Measurements from ENCODE around the gene CXCL8.
A peak's percentile ranks its signal among the peaks of the same experiment; 100 is the strongest.
"Not testable (repeated sequence)": the region's sequence is repeated elsewhere in the genome, so short reads cannot be mapped to it uniquely, and the experiment has no call there.

The CXCL8 gene

GRCh38 chr4:73740353-73740778 is at the start of gene CXCL8:
Gene CXCL8, plus strand, starts transcription at chr4:73740569. Its CDS starts 90 bp downstream, at chr4:73740659.
- peak in 21 of 58 donors; percentile 2 to 39 (median 9) for DNase-seq

GRCh38 chr4:73691201-73691600 is 49.2 kb upstream of the CXCL8 start:
- DNase-seq = not testable (repeated sequence)

GRCh38 chr4:73691759-73692158 is 48.6 kb upstream of the CXCL8 start:
- DNase-seq = no peak

GRCh38 chr4:73692254-73692653 is 48.1 kb upstream of the CXCL8 start:
- DNase-seq = no peak

GRCh38 chr4:73692701-73693100 is 47.7 kb upstream of the CXCL8 start:
- no peak for DNase-seq

DNA sequence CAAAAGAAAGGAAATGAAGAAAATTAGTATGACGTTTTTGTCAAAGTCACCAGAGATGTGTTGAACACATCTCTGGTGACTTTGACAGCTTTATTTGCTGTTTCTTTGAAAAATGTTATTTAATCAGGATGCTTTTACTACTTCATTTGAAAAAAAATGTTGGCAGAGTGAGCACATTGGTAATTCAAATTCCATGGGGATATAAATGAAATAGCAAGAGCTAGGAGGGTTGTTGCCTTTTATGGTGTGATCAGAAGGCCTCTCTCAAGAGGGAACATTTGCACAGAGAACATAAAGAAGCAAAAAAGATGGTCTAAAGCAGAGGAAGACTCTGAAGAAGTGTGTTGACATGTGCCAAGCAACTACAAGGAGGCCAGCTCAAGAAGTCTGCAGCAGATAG is 46.6 kb upstream of the CXCL8 start:
- DNase-seq = no peak

DNA sequence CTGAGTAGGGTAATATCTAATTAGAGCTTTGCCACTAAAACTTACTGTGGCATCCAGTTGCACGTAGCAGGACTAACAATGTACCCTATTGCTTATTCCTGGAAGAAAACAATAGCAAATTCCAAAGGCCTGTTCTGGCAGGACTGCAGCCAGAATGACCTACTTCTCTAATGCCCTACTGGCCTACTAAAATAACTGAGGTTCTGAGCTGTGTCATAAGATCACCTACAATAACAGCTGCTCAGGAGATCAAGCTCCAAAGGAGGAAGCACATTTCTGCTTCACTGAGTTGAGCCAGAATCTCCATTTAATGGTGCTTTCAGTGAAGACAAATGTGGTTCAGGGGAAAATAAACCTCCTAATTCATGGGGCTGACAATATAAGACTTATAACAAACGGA is 42.2 kb upstream of the CXCL8 start:
- no peak for DNase-seq

- no peak for DNase-seq
Observed at GRCh38 chr4:73701116-73701515, 39.3 kb upstream of the CXCL8 start.

GRCh38 chr4:73702796-73703287 is 37.5 kb upstream of the CXCL8 start:
- DNase-seq = no peak

- no peak for DNase-seq
Observed at GRCh38 chr4:73703320-73703719, 37.0 kb upstream of the CXCL8 start.

DNA sequence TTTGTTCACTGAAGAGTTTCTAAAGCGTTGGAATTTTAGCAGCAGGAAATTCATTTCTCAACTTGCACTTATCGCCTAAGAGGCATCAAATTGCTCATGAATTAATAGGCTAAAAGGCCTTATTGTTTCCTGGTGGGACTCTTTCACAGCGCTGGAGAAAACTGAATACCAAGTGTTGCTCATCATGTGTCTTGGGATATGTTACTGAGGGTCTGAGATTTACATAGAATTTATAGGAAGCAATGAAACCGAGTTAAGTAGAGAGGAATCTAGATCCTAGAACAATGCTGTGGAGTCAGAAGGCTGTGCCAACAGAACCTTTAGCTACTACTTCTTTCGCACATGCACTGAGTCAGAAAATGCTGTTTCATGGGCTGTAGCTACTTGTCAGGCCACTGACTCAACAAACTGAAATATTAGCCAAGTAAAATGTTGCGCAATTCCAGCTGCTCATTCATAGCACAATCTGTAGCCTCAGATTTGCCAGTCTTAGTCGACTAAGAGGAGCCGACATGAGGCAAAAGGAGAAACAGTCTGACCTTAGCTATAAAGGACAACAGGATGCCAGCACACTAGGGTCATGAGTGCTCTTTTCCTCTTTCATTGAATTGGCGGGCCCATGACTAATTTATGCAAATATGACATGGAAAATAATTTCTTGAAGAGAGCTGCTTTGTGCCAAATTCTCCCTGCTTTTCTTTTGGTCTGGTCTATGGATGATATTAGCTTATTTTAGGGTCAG is 35.9 kb upstream of the CXCL8 start:
- peak in 2 of 58 donors; percentile 5 to 37 for DNase-seq

- DNase-seq = no peak
Observed at GRCh38 chr4:73705056-73705432, 35.3 kb upstream of the CXCL8 start.

- DNase-seq = no peak
Observed at GRCh38 chr4:73705721-73706120, 34.6 kb upstream of the CXCL8 start.

GRCh38 chr4:73706811-73707210 is 33.6 kb upstream of the CXCL8 start:
- no peak for DNase-seq

DNA sequence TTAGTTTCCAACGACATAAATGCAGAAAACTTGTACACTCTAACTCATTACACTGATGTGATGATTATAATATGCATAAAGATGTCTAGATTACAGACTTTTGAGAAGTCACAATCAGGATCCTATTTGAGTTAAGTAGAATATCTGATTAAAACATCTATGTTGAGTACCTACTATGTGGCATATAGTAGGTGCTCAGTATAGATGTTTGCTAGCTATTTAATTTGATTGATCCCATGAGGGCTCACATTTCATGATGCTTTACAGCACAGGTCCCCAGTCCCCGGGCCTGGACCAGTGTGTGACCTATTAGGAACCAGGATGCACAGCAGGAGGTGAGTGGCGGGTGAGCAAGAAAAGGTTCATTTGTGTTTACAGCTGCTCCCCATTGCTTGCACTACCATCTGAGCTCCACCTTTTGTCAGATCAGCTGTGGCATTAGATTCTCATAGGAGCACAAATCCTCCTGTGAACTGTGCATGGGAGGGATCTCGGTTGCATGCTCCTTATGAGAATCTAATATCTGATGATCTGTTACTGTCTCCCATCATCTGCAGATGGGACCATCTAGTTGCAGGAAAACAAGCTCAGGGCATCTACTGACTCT is 33.0 kb upstream of the CXCL8 start:
- no peak for DNase-seq

- DNase-seq = no peak
Observed at GRCh38 chr4:73707918-73708577, 32.3 kb upstream of the CXCL8 start.

GRCh38 chr4:73709451-73710033 is 30.8 kb upstream of the CXCL8 start:
- no peak for DNase-seq

- no peak for DNase-seq
Observed at GRCh38 chr4:73710094-73710493, 30.3 kb upstream of the CXCL8 start.

DNA sequence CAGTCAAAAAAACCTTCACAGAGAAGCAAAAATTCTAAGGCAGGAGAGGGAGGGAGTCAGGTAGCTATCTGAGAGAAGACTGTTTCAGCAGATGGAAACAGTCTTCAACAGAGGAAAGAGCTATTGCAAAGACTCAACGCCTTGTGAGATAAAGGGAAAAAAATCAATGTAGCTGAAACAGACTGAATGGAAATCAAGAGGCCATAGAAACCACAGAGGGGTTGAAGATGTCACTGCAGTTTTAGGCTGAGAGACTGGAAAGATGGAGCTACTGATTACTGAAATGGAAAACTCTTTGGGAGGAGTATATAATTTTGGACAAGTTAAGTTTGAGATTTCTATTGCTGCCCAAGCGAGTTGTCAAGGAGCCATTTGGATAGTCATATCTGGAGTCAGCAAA is 28.4 kb upstream of the CXCL8 start:
- DNase-seq = no peak

DNA sequence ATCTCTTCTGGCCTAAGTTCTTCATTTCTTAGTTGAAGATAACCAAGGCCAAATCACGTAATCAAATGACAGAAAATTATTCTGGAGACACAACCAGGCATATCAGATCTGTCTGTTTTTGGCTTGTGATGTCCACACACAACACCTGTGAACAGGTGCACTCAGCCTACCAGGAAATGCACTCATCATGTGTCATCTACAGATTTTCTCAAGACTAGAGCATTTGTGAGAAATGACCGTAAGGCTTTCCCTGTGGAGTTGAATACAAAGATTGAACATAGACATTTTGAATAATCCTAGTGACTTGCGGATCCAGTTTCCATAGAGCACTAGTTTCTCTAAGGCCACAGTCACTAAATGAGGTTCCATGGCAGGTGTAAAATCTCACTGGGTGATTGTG is 26.7 kb upstream of the CXCL8 start:
- DNase-seq = no peak

GRCh38 chr4:73714647-73715046 is 25.7 kb upstream of the CXCL8 start:
- no peak for DNase-seq

- DNase-seq = no peak
Observed at GRCh38 chr4:73715659-73716058, 24.7 kb upstream of the CXCL8 start.
